ENCODE data around the gene CCL19. TPM values are rescaled to one million over a fixed set of nuclear protein-coding genes. Genes with fewer than 3 reads are reported as not detected.

Gene CCL19
- total and polyA plus RNA-seq, 2 donors (not counting 3 experiments of a cell fraction or from before 2014, with no cell fraction given), result not detected

GRCh38 chr9:34653151-34654072, 37.7 kb downstream of the CCL19 start:
- no peaks in the 10 kb centered on the region for H4K20me1 ChIP-seq (replicated peaks; ENCODE audit: control insufficient read depth, extremely low read depth, insufficient read depth, low read length)
- H3K9me3 ChIP-seq (replicated peaks; ENCODE audit: control insufficient read depth, insufficient read depth, low read length), result no peaks in the 10 kb centered on the region
- ChIA-PET CTCF (interaction anchor here (2.2 kb wide), 1 partner anchor 11 kb away, joined by 7 read pairs; no protein-coding TSS in a partner anchor), POLR2A (no interaction called here)
- no peak overlapping the region for H3K4me3 ChIP-seq (replicated peaks in 1 of 3; ENCODE audit: insufficient read depth in 1 of 3, low read depth in 1 of 3, low read length in 3 of 3)
- no peaks in the 10 kb centered on the region for H3K79me2 ChIP-seq (ENCODE audit: control insufficient read depth, insufficient read depth, low read length)
- intact Hi-C loops (cut with micrococcal nuclease), result no loop called here
- peak overlapping the region; percentile 10 for H2AFZ ChIP-seq (ENCODE audit: low read depth, low read length)
- H3K4me2 ChIP-seq (ENCODE audit: insufficient read depth, low read length), result peak overlapping the region; percentile 44
- H3K27me3 ChIP-seq (ENCODE audit: control insufficient read depth in 2 of 2, insufficient read depth in 2 of 2, low read length in 2 of 2), result no peaks in the 10 kb centered on the region
- FAIRE-seq (peak; percentile 61), DNase-seq (ENCODE audit: low read depth, low spot score) (peak; percentile 32)
- BruUV-seq (replicated peaks), result no TSS peak
- dilution Hi-C loops (cut with MboI; ENCODE audit: extremely low pct_ligation_motif_present, low sequenced_read_pairs), result no loop called here
- no peak overlapping the region for H3K9ac ChIP-seq (replicated peaks; ENCODE audit: extremely low read depth, insufficient read depth, low read length)
- peaks cover 23% of the 10 kb centered on the region for H3K4me1 ChIP-seq (ENCODE audit: control insufficient read depth, extremely low read depth, insufficient read depth, low read length)
- peaks cover 0 to 12% of the 10 kb centered on the region in 2 experiments for H3K36me3 ChIP-seq (ENCODE audit: control insufficient read depth in 2 of 2, extremely low read depth in 1 of 2, insufficient read depth in 2 of 2, low read length in 2 of 2)
- no peaks in the 10 kb centered on the region for H3K9me1 ChIP-seq (replicated peaks; ENCODE audit: control insufficient read depth, extremely low read depth, insufficient read depth, low read length)
- TF ChIP-seq POLR2AphosphoS5 (IDR thresholded peaks at IDR 0.05; ENCODE audit: insufficient read depth, low read depth, low read length) (no peak), FOS (IDR thresholded peaks at IDR 0.05; ENCODE audit: borderline replicate concordance, insufficient read depth, low read length) (no peak), JUN (IDR thresholded peaks at IDR 0.05; ENCODE audit: borderline replicate concordance, insufficient read depth, insufficient read length, low read depth) (no peak), MAX (IDR thresholded peaks at IDR 0.05; ENCODE audit: insufficient read depth, insufficient read length) (no peak), GATA2 (IDR thresholded peaks at IDR 0.05; ENCODE audit: insufficient read depth, insufficient read length, low read depth, low read length) (no peak), EZH2 (IDR thresholded peaks at IDR 0.05; ENCODE audit: borderline replicate concordance, low read depth, low read length, severe bottlenecking) (no peak), MYC (IDR thresholded peaks at IDR 0.05; ENCODE audit: low read depth, low read length) (no peak), POLR2A (IDR thresholded peaks at IDR 0.05; ENCODE audit: low read depth, low read length) (no peak)
- TF ChIP-seq, protein P1, sequence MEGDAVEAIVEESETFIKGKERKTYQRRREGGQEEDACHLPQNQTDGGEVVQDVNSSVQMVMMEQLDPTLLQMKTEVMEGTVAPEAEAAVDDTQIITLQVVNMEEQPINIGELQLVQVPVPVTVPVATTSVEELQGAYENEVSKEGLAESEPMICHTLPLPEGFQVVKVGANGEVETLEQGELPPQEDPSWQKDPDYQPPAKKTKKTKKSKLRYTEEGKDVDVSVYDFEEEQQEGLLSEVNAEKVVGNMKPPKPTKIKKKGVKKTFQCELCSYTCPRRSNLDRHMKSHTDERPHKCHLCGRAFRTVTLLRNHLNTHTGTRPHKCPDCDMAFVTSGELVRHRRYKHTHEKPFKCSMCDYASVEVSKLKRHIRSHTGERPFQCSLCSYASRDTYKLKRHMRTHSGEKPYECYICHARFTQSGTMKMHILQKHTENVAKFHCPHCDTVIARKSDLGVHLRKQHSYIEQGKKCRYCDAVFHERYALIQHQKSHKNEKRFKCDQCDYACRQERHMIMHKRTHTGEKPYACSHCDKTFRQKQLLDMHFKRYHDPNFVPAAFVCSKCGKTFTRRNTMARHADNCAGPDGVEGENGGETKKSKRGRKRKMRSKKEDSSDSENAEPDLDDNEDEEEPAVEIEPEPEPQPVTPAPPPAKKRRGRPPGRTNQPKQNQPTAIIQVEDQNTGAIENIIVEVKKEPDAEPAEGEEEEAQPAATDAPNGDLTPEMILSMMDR (IDR thresholded peaks at IDR 0.05; ENCODE audit: extremely low read depth in 1 of 2, insufficient read depth in 1 of 2, low read depth in 1 of 2, low read length in 2 of 2), result no peak
- no peak overlapping the region for H3K27ac ChIP-seq (ENCODE audit: insufficient read depth, low read depth, low read length)

Measured in endothelial cell of umbilical vein (primary cell).